Measurements from ENCODE around the gene ETNK2. TPM values are rescaled to one million over a fixed set of nuclear protein-coding genes. Genes with fewer than 3 reads are reported as not detected.

The ETNK2 gene
- total RNA-seq, 2 donors from 2014 or later, result 16.7 to 24.4 TPM

DNA sequence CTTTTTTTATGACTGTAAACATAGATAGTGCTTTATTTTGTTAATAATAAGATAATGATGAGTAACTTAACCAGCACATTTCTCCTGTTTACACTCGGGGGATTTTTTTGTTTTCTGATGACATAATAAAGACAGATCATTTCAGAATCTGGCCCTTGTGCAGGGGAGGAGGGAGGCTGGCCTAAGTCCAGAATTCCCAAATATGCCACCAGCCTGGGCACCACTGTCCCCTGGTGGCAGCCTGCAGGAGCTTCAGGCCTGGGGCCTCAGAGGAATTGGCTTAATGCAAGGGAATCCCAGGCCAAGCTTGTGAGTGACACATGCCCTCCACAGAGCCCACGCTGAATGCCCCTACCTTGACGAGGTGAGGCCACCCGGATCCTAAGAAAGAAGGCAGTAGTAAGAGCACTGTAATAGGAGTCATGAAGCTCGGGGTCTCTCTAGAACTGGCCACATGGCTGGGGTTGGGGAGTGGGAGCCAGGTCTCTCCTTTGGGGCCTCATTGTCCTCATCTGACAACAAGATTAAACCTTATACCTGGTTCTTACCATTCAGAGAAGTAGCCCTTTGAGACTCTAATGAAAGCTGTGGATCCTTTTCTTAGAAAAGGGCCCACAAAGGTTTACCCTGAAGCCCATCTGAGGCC, 24.1 kb downstream of the ETNK2 start:
- H3K4me1 Mint-ChIP-seq, result peaks cover 21% of the 10 kb centered on the region
- H3K36me3 Mint-ChIP-seq (ENCODE audit: low read depth), result peaks cover 40% of the 10 kb centered on the region
- no peaks in the 10 kb centered on the region for H3K9me3 Mint-ChIP-seq
- Histone ChIP-seq H3K27me3 (ENCODE audit: control insufficient read depth, insufficient read depth, low read length, poor library complexity, severe bottlenecking) (no peaks in the 10 kb centered on the region), H3K4me1 (ENCODE audit: control insufficient read depth, insufficient read depth, low read length) (no peaks in the 10 kb centered on the region), H3K36me3 (ENCODE audit: control insufficient read depth, insufficient read depth, low read length) (peaks cover 34% of the 10 kb centered on the region), H3K4me3 (ENCODE audit: low read length) (no peak overlapping the region), H3K9ac (ENCODE audit: extremely low read depth, low read length, poor library complexity, severe bottlenecking) (no peak overlapping the region), H3K27ac (ENCODE audit: low read depth, low read length) (peak overlapping the region; percentile 69), H3K9me3 (ENCODE audit: control insufficient read depth, low read length) (no peaks in the 10 kb centered on the region)
- DNase-seq, result peak; percentile 85
- H3K27ac Mint-ChIP-seq, result no peak overlapping the region
- TF ChIP-seq CTCF (conservative IDR thresholded peaks at IDR 0.05), result peak; percentile 94
- WGBS, 2 experiments (ENCODE audit: insufficient coverage in 1 of 2, insufficient read length in 1 of 2), result 76 to 86% methylated on average over 4 to 5 of the region's 5 CpGs
- H3K4me3 Mint-ChIP-seq, result no peak overlapping the region
- H3K27me3 Mint-ChIP-seq (ENCODE audit: insufficient read depth), result no peaks in the 10 kb centered on the region

- no peak for DNase-seq
- Mint-ChIP-seq H3K4me1 (peaks cover 21% of the 10 kb centered on the region), H3K36me3 (ENCODE audit: low read depth) (peaks cover 46% of the 10 kb centered on the region)
Measured at GRCh38 chr1:204126956-204127355, 24.9 kb downstream of the ETNK2 start.

GRCh38 chr1:204126386-204126785, 25.5 kb downstream of the ETNK2 start:
- Histone ChIP-seq H3K9me3 (ENCODE audit: control insufficient read depth, low read length) (no peaks in the 10 kb centered on the region), H3K36me3 (ENCODE audit: control insufficient read depth, insufficient read depth, low read length) (peaks cover 40% of the 10 kb centered on the region), H3K9ac (ENCODE audit: extremely low read depth, low read length, poor library complexity, severe bottlenecking) (no peak overlapping the region), H3K27ac (ENCODE audit: low read depth, low read length) (peak overlapping the region; percentile 69), H3K4me1 (ENCODE audit: control insufficient read depth, insufficient read depth, low read length) (no peaks in the 10 kb centered on the region), H3K27me3 (ENCODE audit: control insufficient read depth, insufficient read depth, low read length, poor library complexity, severe bottlenecking) (no peaks in the 10 kb centered on the region), H3K4me3 (ENCODE audit: low read length) (no peak overlapping the region)
- Mint-ChIP-seq H3K36me3 (ENCODE audit: low read depth) (peaks cover 47% of the 10 kb centered on the region), H3K9me3 (no peaks in the 10 kb centered on the region), H3K27ac (peak overlapping the region; percentile 68), H3K4me1 (peaks cover 21% of the 10 kb centered on the region), H3K27me3 (ENCODE audit: insufficient read depth) (no peaks in the 10 kb centered on the region), H3K4me3 (no peak overlapping the region)
- no peak for DNase-seq
- 90 to 93% methylated on average over 7 to 8 of the region's 8 CpGs for WGBS, 2 experiments (ENCODE audit: insufficient coverage in 1 of 2, insufficient read length in 1 of 2)
- TF ChIP-seq CTCF (conservative IDR thresholded peaks at IDR 0.05), result no peak

More at GRCh38 chr1:204126956-204127355, 24.9 kb downstream of the ETNK2 start:
- Histone ChIP-seq H3K4me3 (ENCODE audit: low read length) (no peak overlapping the region), H3K9ac (ENCODE audit: extremely low read depth, low read length, poor library complexity, severe bottlenecking) (no peak overlapping the region), H3K9me3 (ENCODE audit: control insufficient read depth, low read length) (no peaks in the 10 kb centered on the region), H3K27ac (ENCODE audit: low read depth, low read length) (peak overlapping the region; percentile 69), H3K36me3 (ENCODE audit: control insufficient read depth, insufficient read depth, low read length) (peaks cover 38% of the 10 kb centered on the region), H3K27me3 (ENCODE audit: control insufficient read depth, insufficient read depth, low read length, poor library complexity, severe bottlenecking) (no peaks in the 10 kb centered on the region), H3K4me1 (ENCODE audit: control insufficient read depth, insufficient read depth, low read length) (no peaks in the 10 kb centered on the region)
- no peak for TF ChIP-seq CTCF (conservative IDR thresholded peaks at IDR 0.05)
- 59 to 80% methylated on average over 3 to 7 of the region's 7 CpGs for WGBS, 2 experiments (ENCODE audit: insufficient coverage in 1 of 2, insufficient read length in 1 of 2)
- Mint-ChIP-seq H3K4me3 (no peak overlapping the region), H3K9me3 (no peaks in the 10 kb centered on the region), H3K27me3 (ENCODE audit: insufficient read depth) (no peaks in the 10 kb centered on the region), H3K27ac (peak overlapping the region; percentile 68)
